Endometrial microvascular endothelial cells (primary cell): ENCODE results near the gene CORO7. TPM values are rescaled to one million over a fixed set of nuclear protein-coding genes. Genes with fewer than 3 reads are reported as not detected.
"Not testable (repeated sequence)": the region's sequence is repeated elsewhere in the genome, so short reads cannot be mapped to it uniquely, and the experiment has no call there.

Experiments used
- in situ Hi-C: cut with HindIII; loops from 2 replicates; pipeline ENCODE4 v1.10.0; 2017; ENCODE audit warnings: low sequenced_read_pairs, low pct_unique_long_range_greater_than_20kb; ENCODE audit errors: inconsistent ontology term
- total RNA-seq: library from RNA; depleted of rRNA; stranded (reverse); fragments of >200 nt; gene quantifications from one replicate; pipeline ENCODE4 v1.2.3, GENCODE V29; 2015; ENCODE audit errors: inconsistent ontology term

The CORO7 gene
- total RNA-seq, 1 donor from 2014 or later = 28.6 TPM

DNA sequence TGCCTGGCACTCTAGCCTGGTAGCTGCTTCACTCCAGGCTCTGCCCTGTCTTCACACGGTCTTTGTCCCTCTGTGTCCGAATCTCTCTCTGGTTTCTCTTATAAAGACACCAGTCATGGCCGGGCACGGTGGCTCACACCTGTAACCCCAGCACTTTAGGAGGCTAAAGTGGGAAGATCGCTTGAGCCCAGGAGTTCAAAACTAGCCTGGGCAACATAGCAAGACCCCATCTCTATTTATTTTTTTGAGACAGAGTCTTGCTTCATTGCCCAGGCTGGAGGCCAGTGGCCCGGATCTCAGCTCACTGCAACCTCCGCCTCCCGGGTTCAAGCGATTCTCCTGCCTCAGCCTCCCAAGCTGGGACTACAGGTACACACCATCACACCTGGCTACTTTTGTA is 82.7 kb downstream of the CORO7 start:
- in situ Hi-C loops = not testable (repeated sequence)

DNA sequence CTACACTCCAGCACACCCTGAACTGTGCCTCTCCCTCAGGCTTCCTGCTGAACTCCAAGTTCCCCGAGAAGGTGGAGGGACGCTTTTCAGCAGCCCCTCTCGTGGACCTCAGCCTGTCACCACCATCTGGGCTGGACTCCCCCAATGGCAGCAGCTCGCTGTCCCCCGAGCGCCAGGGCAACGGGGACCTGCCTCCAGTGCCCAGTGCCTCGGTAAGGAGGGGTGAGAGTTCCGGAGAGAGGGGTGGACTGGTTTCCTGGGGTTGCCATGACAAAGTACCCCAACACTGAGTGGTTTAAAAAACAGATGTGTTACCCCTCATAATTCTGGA is 83.1 kb downstream of the CORO7 start:
- in situ Hi-C loops = no loop called here

DNA sequence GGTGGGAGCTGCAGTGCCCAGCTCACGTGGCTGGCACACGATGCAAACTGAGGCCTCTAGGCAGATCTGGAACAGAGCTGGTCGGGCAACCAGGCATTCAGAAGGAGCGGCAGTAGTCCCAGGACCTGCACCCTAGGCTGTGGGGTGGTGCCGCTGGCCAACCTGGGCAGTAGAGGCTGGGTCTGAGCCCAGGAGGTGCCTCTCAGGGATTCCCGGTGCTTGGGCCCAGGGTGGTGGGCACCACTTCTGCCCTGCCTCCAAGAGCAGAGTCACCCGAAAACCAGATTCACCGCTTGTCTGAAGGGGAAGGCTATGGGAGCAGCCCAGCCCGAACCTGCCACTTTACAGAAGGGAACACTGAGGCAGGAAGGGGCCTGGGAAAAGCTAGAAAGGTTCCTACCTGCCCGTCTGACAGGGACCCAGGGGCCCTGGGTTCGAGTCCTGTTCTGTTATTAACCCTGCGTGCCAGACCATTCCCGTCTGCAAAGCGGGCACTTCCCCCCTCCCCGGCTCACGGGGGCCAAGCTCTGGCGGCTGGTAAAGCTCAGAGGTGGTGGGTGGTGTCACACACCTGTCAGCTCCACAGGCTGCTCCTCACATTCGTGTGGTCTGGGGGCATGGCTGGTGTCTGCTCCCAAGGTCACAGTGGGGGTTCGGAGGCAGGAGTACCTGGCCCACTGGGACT is 83.6 kb downstream of the CORO7 start:
- in situ Hi-C loops = no loop called here

DNA sequence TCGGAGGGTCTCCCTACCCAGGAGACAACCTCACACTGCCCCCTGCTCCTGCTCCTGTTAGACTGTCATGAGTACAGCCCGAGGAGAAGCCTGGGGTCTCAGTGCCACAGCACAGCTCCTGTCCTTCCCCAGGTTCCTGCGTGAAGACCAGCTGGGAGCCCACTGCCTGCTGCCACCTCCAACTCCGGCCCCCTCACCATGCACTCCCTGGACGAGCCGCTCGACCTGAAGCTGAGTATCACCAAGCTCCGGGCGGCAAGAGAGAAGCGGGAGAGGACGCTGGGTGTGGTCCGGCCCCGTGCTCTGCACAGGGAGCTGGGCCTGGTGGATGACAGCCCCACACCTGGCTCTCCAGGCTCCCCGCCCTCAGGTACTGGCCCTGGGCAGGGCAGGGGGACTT is 84.3 kb downstream of the CORO7 start:
- in situ Hi-C loops = no loop called here

DNA sequence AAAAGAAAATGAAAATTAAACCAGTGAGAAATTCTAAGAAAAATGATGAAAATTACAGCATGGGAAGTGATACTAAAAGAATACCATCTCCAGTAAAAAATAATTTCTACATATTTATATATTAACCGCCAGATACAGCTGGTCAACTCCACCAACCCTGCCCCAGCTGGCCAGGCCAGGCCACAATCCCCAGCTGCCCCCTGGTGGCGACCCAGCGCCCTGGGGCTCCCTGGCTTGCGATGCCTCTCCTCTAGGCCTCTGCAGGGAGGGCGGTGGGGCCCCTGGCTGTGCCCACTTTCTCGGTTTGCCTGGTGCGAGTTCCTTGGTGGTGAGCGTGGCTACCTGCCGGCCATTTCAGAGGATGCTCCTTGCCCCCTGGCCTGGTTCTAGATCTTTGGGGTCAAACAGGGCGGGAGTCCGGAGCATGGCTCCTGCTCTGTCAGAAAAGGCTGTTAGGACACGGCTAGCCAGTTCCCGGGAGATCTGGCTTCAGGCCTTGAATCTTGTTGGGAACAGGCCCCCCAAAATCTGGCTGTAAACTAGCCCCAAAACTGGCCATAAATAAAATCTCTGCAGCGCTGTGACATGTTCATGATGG is 86.0 kb downstream of the CORO7 start:
- in situ Hi-C loops = no loop called here

DNA sequence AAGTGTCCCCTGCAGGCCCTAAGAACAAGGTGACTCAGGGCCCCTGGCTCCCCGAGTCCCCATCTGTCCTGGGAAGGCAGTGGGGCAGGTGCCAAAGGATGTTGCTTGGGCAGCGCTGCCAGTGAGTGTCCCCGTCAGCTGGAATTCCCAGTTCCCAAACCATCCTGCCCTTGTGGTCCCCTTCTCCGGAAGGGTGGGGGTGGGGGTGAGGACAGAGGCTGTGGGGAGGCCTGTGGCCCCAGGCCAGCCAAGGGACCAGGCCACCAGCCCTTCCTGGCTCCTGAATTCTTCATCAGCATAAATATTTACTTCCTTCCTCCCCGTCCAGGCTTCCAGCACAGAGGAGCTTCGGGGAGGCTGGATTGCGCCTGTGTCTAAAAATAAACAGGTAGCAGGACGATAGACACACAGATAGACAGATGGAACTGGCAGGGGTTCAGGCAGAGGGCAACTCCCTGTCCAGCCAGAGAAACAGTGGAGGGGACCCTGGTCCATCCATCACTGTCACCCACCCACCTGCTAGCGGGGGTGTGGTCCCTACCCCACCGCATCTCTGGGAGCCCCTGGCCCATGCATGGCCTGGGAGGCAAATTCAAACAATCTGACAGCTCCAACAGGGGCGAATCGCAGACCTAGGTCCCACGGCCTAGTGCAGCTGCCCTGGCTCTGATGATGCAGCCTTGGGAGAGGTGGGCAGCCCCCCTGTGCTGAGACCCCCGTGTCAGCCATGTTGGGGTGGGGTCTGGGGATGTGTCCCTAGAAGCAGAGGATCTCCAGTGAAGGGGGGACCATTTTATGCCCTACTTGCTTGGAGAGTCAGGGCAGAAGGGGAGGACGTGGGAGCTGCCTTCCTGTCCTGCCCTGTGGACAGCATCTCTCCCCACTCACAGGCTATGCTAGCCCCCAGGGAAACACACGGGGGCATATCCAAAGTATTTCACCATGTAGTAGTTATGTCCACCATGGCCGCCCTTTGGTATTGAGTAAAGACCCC is 87.3 kb downstream of the CORO7 start:
- in situ Hi-C loops = no loop called here

DNA sequence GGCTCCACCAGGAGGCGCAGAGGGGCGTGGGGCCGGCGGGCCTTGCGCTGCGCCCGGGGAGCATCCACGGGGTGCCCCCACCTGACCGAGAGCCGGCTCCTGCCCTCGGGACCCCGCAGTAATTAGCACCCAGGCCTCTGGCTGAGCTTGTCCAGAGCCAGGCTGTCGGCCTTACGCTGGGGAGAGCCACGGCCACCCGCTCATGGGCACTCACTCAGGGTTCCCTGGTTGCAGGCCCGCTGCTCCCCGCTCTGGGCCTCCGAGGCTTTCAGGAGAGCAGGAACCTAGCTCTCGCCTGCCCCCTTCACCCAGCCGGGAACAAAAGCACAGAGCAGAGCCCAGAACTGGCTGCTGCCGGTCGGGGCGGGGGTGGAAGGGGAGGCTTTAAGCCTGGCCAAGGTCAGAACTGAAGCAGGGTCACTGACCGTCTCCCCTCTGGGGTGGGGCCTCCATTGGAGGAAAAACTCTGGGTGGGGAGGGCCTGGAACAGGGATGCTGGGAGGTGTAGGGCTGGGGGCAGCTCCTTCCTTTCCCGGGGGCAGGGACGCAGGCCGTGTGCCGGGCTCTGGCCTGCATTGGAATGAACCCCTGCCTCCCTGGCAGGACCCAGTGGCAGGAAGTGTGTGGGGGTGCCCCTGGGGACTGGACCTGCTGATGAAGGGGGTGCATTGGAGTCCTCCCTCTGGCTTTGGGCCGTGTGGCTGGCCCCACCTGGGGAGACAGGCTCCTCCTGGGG is 88.2 kb downstream of the CORO7 start:
- in situ Hi-C loops = no loop called here

DNA sequence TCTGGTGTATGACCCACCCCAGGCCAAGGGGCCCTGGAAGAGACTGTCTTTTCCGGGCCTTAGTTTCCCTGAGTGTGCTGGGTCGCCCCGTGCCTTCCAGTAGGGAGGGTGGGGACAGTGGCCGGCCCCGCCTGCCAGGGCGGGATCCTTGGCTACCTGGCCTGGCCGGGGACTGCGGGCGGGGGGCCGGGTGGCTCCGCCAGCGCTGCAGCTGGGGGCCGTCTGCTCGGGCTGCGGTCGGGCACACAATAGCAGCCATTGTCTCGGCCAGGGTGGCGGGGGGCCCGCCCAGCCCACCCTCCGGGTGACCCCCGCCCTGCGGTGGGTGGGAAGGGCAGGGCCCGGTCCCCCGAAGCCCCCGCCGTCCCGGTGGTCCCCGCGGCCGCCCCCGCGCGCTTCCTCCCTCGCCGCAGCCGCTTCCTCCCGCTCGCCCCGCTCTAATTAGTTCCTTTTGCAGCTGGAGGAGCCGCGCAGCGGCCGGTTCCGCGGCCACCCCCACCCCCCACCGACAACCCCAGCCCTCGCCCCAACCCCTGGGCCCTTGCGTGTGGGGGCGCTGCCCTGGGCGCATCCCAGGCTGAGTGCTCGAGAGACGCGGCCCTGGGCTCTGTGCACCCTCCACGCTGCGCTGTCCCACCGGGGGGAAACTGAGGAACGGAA is 88.9 kb downstream of the CORO7 start:
- in situ Hi-C loops = no loop called here

DNA sequence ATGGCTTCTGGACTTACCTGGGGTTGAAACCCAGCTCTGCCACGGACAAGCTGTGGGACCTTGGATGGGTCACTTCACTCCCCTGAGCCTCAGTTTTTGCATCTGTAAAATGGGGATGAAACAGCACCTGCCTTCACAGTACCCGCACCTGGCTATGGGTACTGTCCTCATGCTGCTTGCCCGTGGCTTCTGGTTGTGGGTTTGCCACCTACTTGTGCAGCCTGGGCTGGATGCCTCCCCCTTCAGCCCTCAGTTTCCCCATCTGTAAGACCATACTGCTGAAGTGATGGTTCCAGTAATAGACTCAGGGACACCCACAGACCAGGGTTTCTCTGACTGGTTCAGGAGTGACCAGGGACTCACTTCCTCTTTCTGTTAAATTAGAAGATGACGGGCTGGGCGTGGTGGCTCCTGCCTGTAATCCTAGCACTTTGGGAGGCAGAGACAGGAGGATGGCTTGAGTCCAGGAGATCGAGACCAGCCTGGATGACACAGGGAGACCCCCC is 91.1 kb downstream of the CORO7 start:
- in situ Hi-C loops = no loop called here

DNA sequence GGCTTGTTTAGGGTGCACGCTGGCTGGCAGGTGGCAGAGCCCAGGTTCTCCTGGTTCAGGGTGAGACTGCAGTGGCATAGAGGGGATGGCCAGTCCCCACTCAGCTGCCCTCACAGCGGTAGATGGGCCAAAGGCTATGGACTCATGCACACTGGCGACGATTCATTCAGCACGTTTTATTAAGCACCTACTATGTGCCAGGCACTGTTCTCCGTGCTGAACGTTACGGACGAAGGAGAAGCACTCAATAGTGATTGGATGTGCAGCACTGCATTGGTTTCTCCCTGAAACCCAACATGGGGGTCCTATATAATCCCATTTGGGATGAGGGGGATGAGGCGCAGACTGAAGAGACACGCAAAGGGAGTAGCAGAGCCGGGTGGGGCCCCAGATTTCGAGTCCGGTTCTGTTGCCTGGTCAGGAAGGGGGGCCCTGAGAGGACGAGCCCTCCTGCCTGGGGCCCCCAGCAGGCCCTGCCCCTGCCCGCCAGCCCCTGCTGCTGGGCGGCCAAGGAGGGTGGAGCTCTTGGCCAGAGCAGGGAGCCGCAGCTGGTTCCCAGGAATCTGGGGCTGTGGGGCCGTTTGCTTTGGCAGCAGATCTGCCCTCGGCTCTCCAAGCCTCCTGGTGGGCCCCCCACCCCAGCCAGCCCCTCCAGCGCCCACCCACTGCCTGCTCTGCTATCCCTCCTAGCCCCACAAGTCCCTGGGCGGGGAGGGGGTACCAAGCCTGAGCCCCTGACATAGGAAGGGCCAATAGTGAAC is 91.7 kb downstream of the CORO7 start:
- in situ Hi-C loops = no loop called here

DNA sequence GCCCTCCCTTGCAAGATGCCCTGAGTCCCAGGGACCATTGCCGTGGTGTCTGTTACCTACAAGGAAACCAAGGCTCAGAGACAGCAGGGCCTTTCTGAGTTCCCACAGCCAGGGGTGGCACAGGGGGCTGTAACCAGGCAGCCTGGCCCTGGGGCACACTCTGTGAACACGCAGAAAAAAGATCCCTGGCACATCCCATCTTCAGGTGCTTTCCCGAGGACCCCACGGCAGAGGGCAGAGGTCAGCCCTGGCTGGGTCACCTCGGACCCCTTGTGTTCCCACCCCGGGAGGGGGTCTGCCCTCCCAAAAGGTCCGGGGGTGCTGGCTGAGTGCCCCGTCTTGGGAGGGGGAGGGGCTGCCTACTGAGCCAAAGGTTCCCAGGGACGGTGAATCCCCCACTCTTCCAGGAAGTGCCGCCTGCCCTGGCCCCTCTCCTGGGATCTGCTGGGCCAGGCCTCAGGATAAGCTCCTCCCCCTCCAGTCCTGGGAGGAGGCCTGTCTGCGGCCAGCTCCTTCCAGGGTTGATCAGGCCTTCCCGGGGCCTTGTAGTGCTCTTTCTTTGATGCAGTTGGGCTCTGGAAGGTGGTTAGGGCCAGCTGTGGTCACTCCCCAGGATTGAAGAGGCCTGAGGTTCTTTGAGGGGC is 92.4 kb downstream of the CORO7 start:
- in situ Hi-C loops = no loop called here

DNA sequence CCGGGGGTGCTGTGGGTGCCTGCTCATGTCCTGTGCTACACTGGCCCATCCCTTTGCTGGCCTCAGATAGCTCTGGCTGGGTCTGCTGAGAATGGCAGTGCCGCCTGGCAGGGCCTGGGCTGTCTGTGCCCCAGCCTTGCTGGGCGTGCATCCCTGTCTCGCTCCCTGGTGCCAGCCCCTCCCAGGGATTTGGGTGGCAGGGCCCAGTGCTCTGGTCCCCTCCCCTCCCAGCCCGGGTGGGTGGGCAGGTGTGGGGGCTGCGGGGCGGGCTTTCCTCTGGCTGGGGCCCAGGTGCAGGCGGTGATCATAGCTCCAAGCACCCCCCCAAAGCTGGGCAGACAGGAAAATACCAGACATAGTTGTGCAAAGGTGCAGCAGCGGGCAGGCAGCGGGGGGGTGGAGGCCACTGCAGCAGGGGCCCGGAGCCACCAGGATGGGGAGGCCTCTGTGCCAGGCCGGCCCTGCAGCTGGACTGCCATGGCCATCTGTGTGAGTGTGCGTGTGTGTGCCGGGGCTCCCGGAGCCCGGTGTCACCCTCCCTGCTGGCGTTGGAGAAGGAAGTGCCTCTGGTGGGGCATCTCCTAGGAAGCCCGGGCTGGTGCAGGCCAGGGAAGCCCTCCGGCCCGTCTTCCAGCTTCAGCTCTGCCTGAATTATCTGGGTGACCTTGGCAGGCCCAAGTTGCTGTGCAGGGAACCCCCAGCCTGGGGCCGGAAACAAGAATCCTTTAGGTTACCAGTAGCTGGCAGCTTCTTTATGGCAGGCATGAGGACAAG is 93.1 kb downstream of the CORO7 start:
- in situ Hi-C loops = no loop called here

DNA sequence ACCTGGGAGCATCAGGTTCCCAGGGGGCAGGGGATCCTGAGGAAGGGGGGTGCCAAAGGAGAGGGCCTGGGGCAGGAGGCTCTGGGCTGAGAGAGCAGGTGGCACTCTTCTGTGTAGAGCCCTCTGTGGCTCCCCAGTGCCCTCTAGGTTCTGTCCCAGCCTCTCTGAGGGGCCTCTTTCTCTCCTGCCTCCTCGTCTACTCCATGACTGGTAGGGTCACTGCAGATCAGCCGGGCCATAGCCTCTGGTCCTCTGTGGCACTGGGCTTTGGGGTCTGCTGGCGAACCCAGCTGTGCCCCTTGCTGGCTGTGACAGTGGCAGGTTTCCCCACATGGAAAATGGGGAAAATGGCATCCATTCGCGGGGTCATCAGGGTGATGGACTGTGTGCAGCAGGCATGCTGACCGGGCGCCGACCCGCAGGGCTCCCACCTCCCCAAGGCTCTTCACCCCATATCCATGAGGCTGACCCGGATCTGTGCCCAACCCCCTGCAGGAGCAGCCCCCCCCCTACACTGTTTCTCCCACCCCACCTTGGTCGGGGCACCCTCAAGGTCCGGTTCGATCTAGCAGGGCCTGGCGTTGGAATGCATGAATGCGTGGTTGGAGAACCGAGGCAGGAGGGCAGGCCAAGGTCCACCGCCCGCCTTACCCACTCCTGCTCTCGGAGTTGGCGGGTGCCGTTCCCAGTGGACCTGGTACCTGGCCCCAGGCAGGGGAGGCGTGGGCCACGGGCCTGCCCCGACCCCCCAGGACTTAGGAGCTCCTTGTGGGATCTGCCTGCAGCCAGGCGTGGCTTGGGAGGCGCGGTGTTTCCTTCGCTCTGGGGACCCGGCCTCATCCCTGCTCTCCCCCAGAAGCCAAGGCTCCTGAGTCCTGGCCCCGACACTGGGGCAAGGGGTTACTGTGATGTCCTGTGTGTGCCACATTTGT is 94.0 kb downstream of the CORO7 start:
- in situ Hi-C loops = no loop called here

DNA sequence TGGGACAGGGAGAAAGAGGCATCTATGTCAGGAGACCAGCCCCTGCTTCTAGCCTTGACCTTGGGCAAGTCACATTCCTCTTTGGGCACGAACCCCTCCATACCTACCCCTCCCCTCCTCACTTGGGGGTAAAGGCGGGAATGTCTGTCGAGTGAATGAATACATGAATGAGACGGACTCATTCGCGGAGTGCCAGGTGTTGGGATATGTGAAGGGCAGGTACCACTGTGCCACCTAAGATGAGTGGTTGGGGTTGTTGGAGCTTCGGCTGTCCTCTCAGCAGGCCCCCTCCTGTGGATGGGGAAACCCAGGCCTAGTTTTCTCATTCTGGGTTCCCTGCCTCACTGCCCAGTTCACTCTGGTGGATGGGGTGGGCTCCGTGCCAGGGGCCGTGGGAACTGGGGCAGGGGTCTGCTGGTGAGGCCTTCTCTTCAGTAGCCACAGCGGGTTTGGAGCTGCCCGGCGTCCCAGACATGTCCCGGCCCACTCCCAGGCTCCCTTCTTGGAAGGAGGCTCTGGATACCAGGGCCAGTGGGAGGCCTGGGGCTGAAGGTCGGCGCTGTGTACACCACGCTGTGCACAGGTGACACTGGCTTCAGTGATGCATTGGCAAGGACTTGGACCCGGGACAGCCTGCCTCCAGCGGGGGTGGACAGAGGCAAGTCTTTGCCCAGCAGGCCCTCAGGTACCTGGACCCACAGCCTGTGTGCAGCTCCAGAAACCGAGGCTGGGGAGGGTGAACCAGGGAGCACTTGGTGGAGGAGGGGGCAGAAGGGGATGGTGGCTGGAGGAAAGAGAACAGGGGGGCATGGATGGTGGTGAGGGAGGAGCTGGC is 94.9 kb downstream of the CORO7 start:
- in situ Hi-C loops = no loop called here

DNA sequence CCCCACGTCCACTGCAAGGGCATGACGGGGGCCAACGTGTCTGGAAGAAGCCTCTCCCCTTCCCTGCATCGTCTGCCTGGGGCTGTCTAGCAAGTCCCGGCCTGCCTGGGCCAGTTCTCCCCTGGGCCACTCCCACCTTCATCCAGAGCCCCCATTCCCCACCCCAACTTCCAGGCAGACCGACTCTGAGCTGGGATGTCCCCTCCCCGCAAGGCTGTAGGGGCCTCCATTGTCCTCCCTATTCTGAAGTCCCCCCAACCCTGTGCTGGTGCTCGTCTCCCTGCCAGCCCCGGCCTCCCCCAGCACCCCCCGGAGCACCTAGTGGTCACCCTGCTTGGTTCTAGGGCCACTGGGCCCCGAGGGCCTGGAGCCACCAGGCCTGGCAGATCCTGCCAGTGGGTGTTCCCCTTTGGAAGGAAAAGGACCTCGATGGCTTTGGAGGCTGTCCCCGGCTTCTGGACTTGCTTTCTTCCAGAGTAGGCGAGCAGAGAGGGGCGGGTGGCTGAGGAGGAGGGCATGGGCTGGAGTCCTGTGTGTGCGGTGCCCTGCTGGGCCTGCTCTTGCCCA is 95.7 kb downstream of the CORO7 start:
- in situ Hi-C loops = no loop called here
